Airway epithelial cell (primary cell): ENCODE results near the gene TELO2. TPM values are rescaled to one million over a fixed set of nuclear protein-coding genes. Genes with fewer than 3 reads are reported as not detected.

Source experiments
- total RNA-seq: library from RNA; depleted of rRNA; stranded (reverse); fragments of >200 nt; gene quantifications from 2 replicates; pipeline ENCODE4 v1.2.3, GENCODE V29; 2015

TELO2 gene
- 17.4 and 18.9 TPM in 2 replicates for total RNA-seq

GRCh38 chr16:1492923-1493745, at the start of gene TELO2:
Gene TELO2, plus strand, starts transcription at chr16:1493360. Its CDS starts 922 bp downstream, at chr16:1494282.

GRCh38 chr16:1443980-1444729, 49.0 kb upstream of the TELO2 start, which contains the start of gene CCDC154:
Gene CCDC154, minus strand, starts transcription at chr16:1444556. Its CDS starts 234 bp downstream, at chr16:1444322.

GRCh38 chr16:1474796-1475551, 18.2 kb upstream of the TELO2 start, which contains the start of gene CLCN7:
Gene CLCN7, minus strand, starts transcription at chr16:1475028. Its CDS starts 54 bp downstream, at chr16:1474974.

GRCh38 chr16:1488619-1489018, 4.5 kb upstream of the TELO2 start, which contains the start of gene PTX4:
Gene PTX4, minus strand, starts transcription at chr16:1488944. Its CDS starts 35 bp downstream, at chr16:1488909.

GRCh38 chr16:1533443-1533951, 40.3 kb downstream of the TELO2 start, which contains the start of gene TMEM204:
Gene TMEM204, plus strand, starts transcription at chr16:1533666. Its CDS starts 610 bp downstream, at chr16:1534276.

Other genes with a start within 250 kb of the TELO2 start
- not detected in 2 replicates for gene TPSD1, start 237.3 kb upstream of the TELO2 start, total RNA-seq
- 68.8 and 72.0 TPM in 2 replicates for gene UBE2I, start 183.7 kb upstream of the TELO2 start, total RNA-seq
- gene BAIAP3, start 159.7 kb upstream of the TELO2 start, total RNA-seq, result 0.21 TPM in 1 of 2 replicates, not detected in the other
- gene TSR3, start 141.5 kb upstream of the TELO2 start, total RNA-seq, result 108 and 192 TPM in 2 replicates
- gene GNPTG, start 141.4 kb upstream of the TELO2 start, total RNA-seq, result 23.6 and 24.6 TPM in 2 replicates
- 5.3 and 9.3 TPM in 2 replicates for gene UNKL, start 78.7 kb upstream of the TELO2 start, total RNA-seq
- gene UQCC4, start 72.6 kb upstream of the TELO2 start, total RNA-seq, result 25.5 and 26.0 TPM in 2 replicates
- not detected in 2 replicates for gene PERCC1, start 62.3 kb upstream of the TELO2 start, total RNA-seq
- not detected in 2 replicates for gene CCDC154, start 48.8 kb upstream of the TELO2 start, total RNA-seq
- 15.7 and 39.3 TPM in 2 replicates for gene CLCN7, start 18.3 kb upstream of the TELO2 start, total RNA-seq
- gene PTX4, start 4.4 kb upstream of the TELO2 start, total RNA-seq, result not detected in 2 replicates
- gene TMEM204, start 40.3 kb downstream of the TELO2 start, total RNA-seq, result 0.23 and 0.35 TPM in 2 replicates
- gene IFT140, start 118.7 kb downstream of the TELO2 start, total RNA-seq, result 8.3 and 8.4 TPM in 2 replicates
- gene CRAMP1, start 119.0 kb downstream of the TELO2 start, total RNA-seq, result 5.1 and 8.2 TPM in 2 replicates
- 68.9 and 108 TPM in 2 replicates for gene JPT2, start 184.9 kb downstream of the TELO2 start, total RNA-seq
- 17.7 and 26.7 TPM in 2 replicates for gene MAPK8IP3, start 212.8 kb downstream of the TELO2 start, total RNA-seq